HEK293 (cell line): ENCODE data around the gene PRKACB.

Source experiments
- CTCF ChIA-PET: fragments of 350-600 bp; formaldehyde crosslinking; extraction: SDS; loops from one replicate; lab custom pipeline; 2021; ENCODE audit warnings: antibody characterized with exemption; lab: Yijun Ruan, JAX
- POLR2A ChIA-PET: fragments of 300-600 bp; formaldehyde crosslinking; extraction: SDS; loops from one replicate; lab custom pipeline; 2020; ENCODE audit warnings: antibody characterized with exemption, inconsistent platforms; lab: Yijun Ruan, JAX
- H3K27ac ChIP-seq: fragments of 200-500 bp; sonication (Bioruptor generic); 2 replicates; pipeline ENCODE4 v1.5.1; 2014; ENCODE audit warnings: low read depth, low read length, control low read depth, inconsistent platforms; ENCODE audit errors: extremely low read depth
- H3K36me3 ChIP-seq, 2 experiments: fragments of 200-500 bp in 1 of 2; sonication (Bioruptor generic) in 1 of 2; 1 replicate in 1 of 2; 2 replicates in 1 of 2; pipeline ENCODE4 v1.5.1; 2014 to 2017; ENCODE audit warnings: inconsistent platforms in 2 of 2, low read length in 2 of 2; ENCODE audit not compliant: control insufficient read depth in 2 of 2, insufficient read depth in 1 of 2
- H3K4me1 ChIP-seq: fragments of 200-500 bp; sonication (Bioruptor generic); 2 replicates; pipeline ENCODE4 v1.5.1; 2014; ENCODE audit warnings: mild to moderate bottlenecking, low read length, inconsistent platforms; ENCODE audit not compliant: control insufficient read depth, insufficient read depth
- H3K4me3 ChIP-seq: 2 replicates; pipeline ENCODE4 v1.5.1; 2011; ENCODE audit warnings: low read depth, mild to moderate bottlenecking, control low read depth, low read length, moderate library complexity
- H3K9me3 ChIP-seq: fragments of 200-500 bp; sonication (Bioruptor generic); 2 replicates; pipeline ENCODE4 v1.5.1; 2014; ENCODE audit warnings: low read depth, low read length, inconsistent platforms; ENCODE audit not compliant: control insufficient read depth, insufficient read depth
- GLIS1 ChIP-seq: fragments of 450-650 bp; formaldehyde crosslinking; IDR thresholded peaks from 2 replicates; pipeline ENCODE4 v1.5.1; 2016; ENCODE audit warnings: missing biosample characterization, missing genetic modification characterization
- KLF9 ChIP-seq: fragments of 450-650 bp; formaldehyde crosslinking; IDR thresholded peaks from 2 replicates; pipeline ENCODE4 v1.5.1; 2016; ENCODE audit warnings: missing biosample characterization, missing genetic modification characterization, low read depth
- SP2 ChIP-seq: fragments of 450-650 bp; formaldehyde crosslinking; IDR thresholded peaks from 2 replicates; pipeline ENCODE4 v1.5.1; 2016; ENCODE audit warnings: missing biosample characterization, missing genetic modification characterization
- ZFP41 ChIP-seq: fragments of 450-650 bp; formaldehyde crosslinking; IDR thresholded peaks from 2 replicates; pipeline ENCODE4 v1.5.1; 2016; ENCODE audit warnings: missing biosample characterization, missing genetic modification characterization, borderline replicate concordance
- ZNF133 ChIP-seq: fragments of 450-650 bp; formaldehyde crosslinking; IDR thresholded peaks from 2 replicates; pipeline ENCODE4 v1.5.1; 2016; ENCODE audit warnings: missing biosample characterization, missing genetic modification characterization
- ZNF146 ChIP-seq: fragments of 450-650 bp; formaldehyde crosslinking; IDR thresholded peaks from 2 replicates; pipeline ENCODE4 v1.5.1; 2016; ENCODE audit warnings: missing biosample characterization, missing genetic modification characterization
- ZNF18 ChIP-seq: fragments of 450-650 bp; formaldehyde crosslinking; IDR thresholded peaks from 2 replicates; pipeline ENCODE4 v1.5.1; 2016; ENCODE audit warnings: missing biosample characterization, missing genetic modification characterization
- ZNF239 ChIP-seq: fragments of 450-650 bp; formaldehyde crosslinking; IDR thresholded peaks from 2 replicates; pipeline ENCODE4 v1.5.1; 2016; ENCODE audit warnings: missing biosample characterization, missing genetic modification characterization
- ZNF26 ChIP-seq: fragments of 450-650 bp; formaldehyde crosslinking; IDR thresholded peaks from 2 replicates; pipeline ENCODE4 v1.5.1; 2016; ENCODE audit warnings: missing biosample characterization, missing genetic modification characterization
- ZNF362 ChIP-seq: fragments of 450-650 bp; formaldehyde crosslinking; IDR thresholded peaks from 2 replicates; pipeline ENCODE4 v1.5.1; 2016; ENCODE audit warnings: missing biosample characterization, missing genetic modification characterization
- ZNF366 ChIP-seq: fragments of 450-650 bp; formaldehyde crosslinking; conservative IDR thresholded peaks from 2 replicates; pipeline ENCODE4 v1.5.1; 2016; ENCODE audit warnings: missing biosample characterization, missing genetic modification characterization
- ZNF416 ChIP-seq: fragments of 450-650 bp; formaldehyde crosslinking; IDR thresholded peaks from 2 replicates; pipeline ENCODE4 v1.5.1; 2016; ENCODE audit warnings: missing biosample characterization, missing genetic modification characterization
- ZNF580 ChIP-seq: fragments of 450-650 bp; formaldehyde crosslinking; IDR thresholded peaks from 2 replicates; pipeline ENCODE4 v1.5.1; 2016; ENCODE audit warnings: missing biosample characterization, missing genetic modification characterization
- ZNF677 ChIP-seq: fragments of 450-650 bp; IDR thresholded peaks from 2 replicates; pipeline ENCODE4 v1.5.0; 2018; ENCODE audit warnings: missing biosample characterization, mild to moderate bottlenecking, missing genetic modification characterization, moderate library complexity
- ZNF701 ChIP-seq: fragments of 450-650 bp; formaldehyde crosslinking; IDR thresholded peaks from 2 replicates; pipeline ENCODE4 v1.5.1; 2016; ENCODE audit warnings: missing biosample characterization, missing genetic modification characterization
- ZNF791 ChIP-seq: fragments of 450-650 bp; formaldehyde crosslinking; IDR thresholded peaks from 2 replicates; pipeline ENCODE4 v1.5.1; 2016; ENCODE audit warnings: missing biosample characterization, missing genetic modification characterization
- ZNF843 ChIP-seq: fragments of 450-650 bp; formaldehyde crosslinking; IDR thresholded peaks from 2 replicates; pipeline ENCODE4 v1.5.1; 2016; ENCODE audit warnings: missing biosample characterization, missing genetic modification characterization
- TF ChIP-seq, protein P1 (sequence below): fragments of 450-650 bp; IDR thresholded peaks from 2 replicates; pipeline ENCODE4 v1.5.1; 2018; ENCODE audit warnings: missing biosample characterization, missing genetic modification characterization
- TF ChIP-seq, protein P2 (sequence below): fragments of 450-650 bp; formaldehyde crosslinking; IDR thresholded peaks from 2 replicates; pipeline ENCODE4 v1.5.1; 2016; ENCODE audit warnings: missing biosample characterization, missing genetic modification characterization
- TF ChIP-seq, protein P3 (sequence below): fragments of 450-650 bp; formaldehyde crosslinking; IDR thresholded peaks from 2 replicates; pipeline ENCODE4 v1.5.1; 2016; ENCODE audit warnings: missing biosample characterization, missing genetic modification characterization, borderline replicate concordance

PRKACB gene

DNA sequence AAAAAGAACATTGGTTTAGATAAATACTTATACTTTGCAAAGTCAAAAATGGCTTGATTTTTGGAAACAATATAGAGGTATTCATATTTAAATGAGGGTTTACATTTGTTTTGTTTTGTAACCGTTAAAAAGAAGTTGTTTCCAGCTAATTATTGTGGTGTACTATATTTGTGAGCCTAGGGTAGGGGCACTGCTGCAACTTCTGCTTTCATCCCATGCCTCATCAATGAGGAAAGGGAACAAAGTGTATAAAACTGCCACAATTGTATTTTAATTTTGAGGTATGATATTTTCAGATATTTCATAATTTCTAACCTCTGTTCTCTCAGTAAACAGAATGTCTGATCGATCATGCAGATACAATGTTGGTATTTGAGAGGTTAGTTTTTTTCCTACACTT, 92.2 kb downstream of the PRKACB start:
- no peak overlapping the region for H3K4me3 ChIP-seq
- peaks cover 0 to 5% of the 10 kb centered on the region in 2 experiments; a peak in 1 of 3 replicates for H3K36me3 ChIP-seq
- CTCF ChIA-PET, result no interaction called here
- no peak for TF ChIP-seq ZNF133
- TF ChIP-seq ZNF362 (tag by site-specific recombination), result no peak
- TF ChIP-seq ZNF26 (tag by site-specific recombination), result no peak
- TF ChIP-seq ZNF701 (tag by site-specific recombination), result no peak
- no peak for TF ChIP-seq ZNF146 (tag by site-specific recombination)
- TF ChIP-seq ZNF366 (tag by site-specific recombination), result no peak
- TF ChIP-seq ZNF580, result no peak
- no peak for TF ChIP-seq ZNF239 (tag by site-specific recombination)
- TF ChIP-seq, protein P1, sequence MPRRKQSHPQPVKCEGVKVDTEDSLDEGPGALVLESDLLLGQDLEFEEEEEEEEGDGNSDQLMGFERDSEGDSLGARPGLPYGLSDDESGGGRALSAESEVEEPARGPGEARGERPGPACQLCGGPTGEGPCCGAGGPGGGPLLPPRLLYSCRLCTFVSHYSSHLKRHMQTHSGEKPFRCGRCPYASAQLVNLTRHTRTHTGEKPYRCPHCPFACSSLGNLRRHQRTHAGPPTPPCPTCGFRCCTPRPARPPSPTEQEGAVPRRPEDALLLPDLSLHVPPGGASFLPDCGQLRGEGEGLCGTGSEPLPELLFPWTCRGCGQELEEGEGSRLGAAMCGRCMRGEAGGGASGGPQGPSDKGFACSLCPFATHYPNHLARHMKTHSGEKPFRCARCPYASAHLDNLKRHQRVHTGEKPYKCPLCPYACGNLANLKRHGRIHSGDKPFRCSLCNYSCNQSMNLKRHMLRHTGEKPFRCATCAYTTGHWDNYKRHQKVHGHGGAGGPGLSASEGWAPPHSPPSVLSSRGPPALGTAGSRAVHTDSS (tag by site-specific recombination), result no peak
- TF ChIP-seq, protein P2, sequence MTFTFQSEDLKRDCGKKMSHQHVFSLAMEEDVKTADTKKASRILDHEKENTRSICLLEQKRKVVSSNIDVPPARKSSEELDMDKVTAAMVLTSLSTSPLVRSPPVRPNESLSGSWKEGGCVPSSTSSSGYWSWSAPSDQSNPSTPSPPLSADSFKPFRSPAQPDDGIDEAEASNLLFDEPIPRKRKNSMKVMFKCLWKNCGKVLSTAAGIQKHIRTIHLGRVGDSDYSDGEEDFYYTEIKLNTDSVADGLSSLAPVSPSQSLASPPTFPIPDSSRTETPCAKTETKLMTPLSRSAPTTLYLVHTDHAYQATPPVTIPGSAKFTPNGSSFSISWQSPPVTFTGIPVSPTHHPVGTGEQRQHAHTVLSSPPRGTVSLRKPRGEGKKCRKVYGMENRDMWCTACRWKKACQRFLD (tag by site-specific recombination), result no peak
- TF ChIP-seq KLF9 (tag by site-specific recombination), result no peak
- no peak for TF ChIP-seq ZNF791 (tag by site-specific recombination)
- no peak for TF ChIP-seq SP2 (tag by site-specific recombination)
- TF ChIP-seq, protein P3, sequence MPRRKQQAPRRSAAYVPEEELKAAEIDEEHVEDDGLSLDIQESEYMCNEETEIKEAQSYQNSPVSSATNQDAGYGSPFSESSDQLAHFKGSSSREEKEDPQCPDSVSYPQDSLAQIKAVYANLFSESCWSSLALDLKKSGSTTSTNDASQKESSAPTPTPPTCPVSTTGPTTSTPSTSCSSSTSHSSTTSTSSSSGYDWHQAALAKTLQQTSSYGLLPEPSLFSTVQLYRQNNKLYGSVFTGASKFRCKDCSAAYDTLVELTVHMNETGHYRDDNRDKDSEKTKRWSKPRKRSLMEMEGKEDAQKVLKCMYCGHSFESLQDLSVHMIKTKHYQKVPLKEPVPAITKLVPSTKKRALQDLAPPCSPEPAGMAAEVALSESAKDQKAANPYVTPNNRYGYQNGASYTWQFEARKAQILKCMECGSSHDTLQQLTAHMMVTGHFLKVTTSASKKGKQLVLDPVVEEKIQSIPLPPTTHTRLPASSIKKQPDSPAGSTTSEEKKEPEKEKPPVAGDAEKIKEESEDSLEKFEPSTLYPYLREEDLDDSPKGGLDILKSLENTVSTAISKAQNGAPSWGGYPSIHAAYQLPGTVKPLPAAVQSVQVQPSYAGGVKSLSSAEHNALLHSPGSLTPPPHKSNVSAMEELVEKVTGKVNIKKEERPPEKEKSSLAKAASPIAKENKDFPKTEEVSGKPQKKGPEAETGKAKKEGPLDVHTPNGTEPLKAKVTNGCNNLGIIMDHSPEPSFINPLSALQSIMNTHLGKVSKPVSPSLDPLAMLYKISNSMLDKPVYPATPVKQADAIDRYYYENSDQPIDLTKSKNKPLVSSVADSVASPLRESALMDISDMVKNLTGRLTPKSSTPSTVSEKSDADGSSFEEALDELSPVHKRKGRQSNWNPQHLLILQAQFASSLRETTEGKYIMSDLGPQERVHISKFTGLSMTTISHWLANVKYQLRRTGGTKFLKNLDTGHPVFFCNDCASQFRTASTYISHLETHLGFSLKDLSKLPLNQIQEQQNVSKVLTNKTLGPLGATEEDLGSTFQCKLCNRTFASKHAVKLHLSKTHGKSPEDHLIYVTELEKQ (tag by site-specific recombination), result no peak
- TF ChIP-seq ZNF416 (tag by site-specific recombination), result no peak
- no peak for TF ChIP-seq ZNF677 (tag by site-specific recombination)
- TF ChIP-seq ZFP41 (tag by site-specific recombination), result no peak
- TF ChIP-seq ZNF843, result no peak
- TF ChIP-seq GLIS1 (tag by site-specific recombination), result no peak
- TF ChIP-seq ZNF18, result no peak
- POLR2A ChIA-PET, result no interaction called here
- H3K27ac ChIP-seq, result no peak overlapping the region
- no peaks in the 10 kb centered on the region for H3K4me1 ChIP-seq
- no peaks in the 10 kb centered on the region for H3K9me3 ChIP-seq
